Tibial artery (tissue), 4 donors: Measurements from ENCODE around the gene FOXL2.

ENCODE experiments used
- DNase-seq, 2 donors: peaks; one replicate each; pipeline ENCODE4 v3.0.0-alpha.2; 2019
- H3K27ac ChIP-seq, 2 donors: fragments of 200-600 bp; sonication (generic) in 1 of 2; 1 replicate in 1 of 2; 2 replicates in 1 of 2; pipeline ENCODE4 v1.5.1; 2018 to 2019; ENCODE audit warnings: mild to moderate bottlenecking in 1 of 2
- H3K27me3 ChIP-seq, 2 donors: fragments of 200-600 bp; sonication (generic) in 1 of 2; one replicate each; pipeline versions ENCODE4 v1.5.1 to v1.6.0; 2016 to 2019
- H3K36me3 ChIP-seq, 3 donors: fragments of 200-600 bp; sonication (generic) in 2 of 3; one replicate each; pipeline ENCODE4 v1.5.1; 2016 to 2019; ENCODE audit warnings: mild to moderate bottlenecking in 2 of 3
- H3K4me1 ChIP-seq, 4 donors: fragments of 200-600 bp; sonication (generic) in 2 of 4; 1 replicate in 3 of 4; 2 replicates in 1 of 4; pipeline ENCODE4 v1.5.1; 2016 to 2019
- H3K4me3 ChIP-seq, 2 donors: fragments of 200-600 bp; sonication (generic) in 1 of 2; 1 replicate in 1 of 2; 2 replicates in 1 of 2; pipeline ENCODE4 v1.5.1; 2018 to 2019; ENCODE audit warnings: mild to moderate bottlenecking in 2 of 2
- H3K9me3 ChIP-seq, 3 donors: fragments of 200-600 bp; sonication (generic) in 1 of 3; one replicate each; pipeline ENCODE4 v1.5.1; 2016 to 2019
- intact Hi-C: fragments of 100-400 bp; cut with DNase I; formaldehyde crosslinking; loops from one replicate; pipeline ENCODE4 v1.15.0; 2023; ENCODE audit warnings: low total_unique reads
- TF ChIP-seq, protein P1 (sequence below), 2 experiments: fragments of 200-600 bp in 1 of 2; fragments of 450-650 bp in 1 of 2; IDR thresholded peaks; one replicate each; pipeline ENCODE4 v1.5.1; 2017 to 2019; ENCODE audit warnings: antibody characterized with exemption in 2 of 2, mild to moderate bottlenecking in 1 of 2, moderate library complexity in 1 of 2

The FOXL2 gene

GRCh38 chr3:138938877-138939560 is 7.9 kb downstream of the FOXL2 start:
- H3K27me3 ChIP-seq: peaks cover 3 to 86% of the 10 kb centered on the region in 2 donors
- H3K4me3 ChIP-seq: no peak overlapping the region
- peak in 1 of 2 donors; percentile 63 for DNase-seq
- intact Hi-C loops: loop anchor here (10.0 kb wide), 1 partner anchor 386 kb away; no protein-coding TSS in a partner anchor
- no peak overlapping the region for H3K27ac ChIP-seq
- H3K9me3 ChIP-seq: no peaks in the 10 kb centered on the region
- no peaks in the 10 kb centered on the region for H3K36me3 ChIP-seq
- H3K4me1 ChIP-seq: peaks cover 0 to 44% (median 38%) of the 10 kb centered on the region in 4 donors
- TF ChIP-seq, protein P1, sequence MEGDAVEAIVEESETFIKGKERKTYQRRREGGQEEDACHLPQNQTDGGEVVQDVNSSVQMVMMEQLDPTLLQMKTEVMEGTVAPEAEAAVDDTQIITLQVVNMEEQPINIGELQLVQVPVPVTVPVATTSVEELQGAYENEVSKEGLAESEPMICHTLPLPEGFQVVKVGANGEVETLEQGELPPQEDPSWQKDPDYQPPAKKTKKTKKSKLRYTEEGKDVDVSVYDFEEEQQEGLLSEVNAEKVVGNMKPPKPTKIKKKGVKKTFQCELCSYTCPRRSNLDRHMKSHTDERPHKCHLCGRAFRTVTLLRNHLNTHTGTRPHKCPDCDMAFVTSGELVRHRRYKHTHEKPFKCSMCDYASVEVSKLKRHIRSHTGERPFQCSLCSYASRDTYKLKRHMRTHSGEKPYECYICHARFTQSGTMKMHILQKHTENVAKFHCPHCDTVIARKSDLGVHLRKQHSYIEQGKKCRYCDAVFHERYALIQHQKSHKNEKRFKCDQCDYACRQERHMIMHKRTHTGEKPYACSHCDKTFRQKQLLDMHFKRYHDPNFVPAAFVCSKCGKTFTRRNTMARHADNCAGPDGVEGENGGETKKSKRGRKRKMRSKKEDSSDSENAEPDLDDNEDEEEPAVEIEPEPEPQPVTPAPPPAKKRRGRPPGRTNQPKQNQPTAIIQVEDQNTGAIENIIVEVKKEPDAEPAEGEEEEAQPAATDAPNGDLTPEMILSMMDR (IDR thresholded peaks at IDR 0.05): no peak

DNA sequence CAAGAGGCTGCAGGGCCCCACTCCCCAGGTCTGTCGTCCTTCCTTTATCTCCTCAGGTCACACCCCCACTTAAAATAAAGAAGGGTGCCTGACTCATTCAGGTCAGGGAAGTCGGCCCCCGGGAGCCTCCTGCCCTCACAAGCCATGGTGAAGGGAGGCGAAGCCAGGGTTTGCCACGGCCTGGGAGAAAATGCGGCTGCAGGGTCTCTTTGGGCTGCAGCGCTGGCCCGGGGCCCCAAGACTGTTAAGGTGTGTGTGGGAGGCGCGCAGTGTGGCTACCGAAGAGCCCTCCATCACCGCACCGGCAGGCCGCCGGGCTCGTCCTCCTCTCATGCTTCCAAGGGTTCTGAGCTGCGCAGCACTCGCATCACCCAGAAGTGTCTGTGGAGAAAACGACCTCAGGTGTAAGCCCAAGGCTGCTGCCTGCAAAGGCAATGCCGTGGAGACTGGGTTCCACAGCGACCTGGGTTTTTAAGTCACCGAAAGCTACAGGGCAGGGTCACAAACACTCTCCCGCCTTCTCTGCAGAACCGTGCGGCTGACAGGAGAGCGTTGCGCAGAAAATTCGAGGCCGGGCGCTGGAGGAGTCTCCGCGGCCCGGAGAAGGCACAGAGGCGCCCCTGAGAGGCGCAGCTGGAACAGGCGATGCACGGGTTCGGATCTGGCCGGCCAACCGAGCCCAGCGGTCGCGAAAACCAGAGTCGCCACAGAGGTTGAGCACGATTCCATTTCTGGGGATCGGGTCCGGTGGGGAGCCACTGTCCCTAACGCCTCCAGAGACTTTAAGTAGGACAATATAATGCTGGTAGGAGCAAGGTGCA is 8.7 kb downstream of the FOXL2 start:
- H3K4me3 ChIP-seq: no peak overlapping the region
- H3K36me3 ChIP-seq: no peaks in the 10 kb centered on the region
- H3K27ac ChIP-seq: no peak overlapping the region
- peaks cover 0 to 44% (median 38%) of the 10 kb centered on the region in 4 donors for H3K4me1 ChIP-seq
- no peaks in the 10 kb centered on the region for H3K9me3 ChIP-seq
- TF ChIP-seq, protein P1 (IDR thresholded peaks at IDR 0.05): no peak
- peaks cover 2 to 79% of the 10 kb centered on the region in 2 donors for H3K27me3 ChIP-seq
- DNase-seq: no peak
- intact Hi-C loops: loop anchor here (10.0 kb wide), 1 partner anchor 387 kb away; no protein-coding TSS in a partner anchor

DNA sequence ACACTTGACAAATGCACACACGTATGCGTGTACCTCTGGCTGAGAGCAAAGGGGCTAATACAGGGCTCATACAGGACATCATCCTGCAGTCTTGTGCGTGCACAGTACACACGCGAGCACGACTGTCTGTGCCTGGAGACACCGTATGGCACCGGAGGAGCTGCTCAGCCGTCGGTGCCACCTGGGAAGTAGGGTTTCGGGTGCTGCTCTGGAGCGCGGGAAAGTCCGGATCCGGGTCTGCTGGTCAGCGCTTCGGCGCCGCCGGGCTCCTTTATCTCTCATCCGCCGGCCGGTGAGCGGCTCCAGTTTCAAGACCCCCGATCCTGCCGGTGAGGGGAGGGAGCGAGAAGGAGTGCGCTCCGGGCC is 9.3 kb downstream of the FOXL2 start:
- H3K4me3 ChIP-seq: no peak overlapping the region
- TF ChIP-seq, protein P1 (IDR thresholded peaks at IDR 0.05): no peak
- H3K9me3 ChIP-seq: no peaks in the 10 kb centered on the region
- no peaks in the 10 kb centered on the region for H3K36me3 ChIP-seq
- H3K27me3 ChIP-seq: peaks cover 0 to 73% of the 10 kb centered on the region in 2 donors
- intact Hi-C loops: loop anchor here (10.0 kb wide), 1 partner anchor 387 kb away; no protein-coding TSS in a partner anchor
- no peak overlapping the region for H3K27ac ChIP-seq
- DNase-seq: peak in 1 of 2 donors; percentile 43
- H3K4me1 ChIP-seq: peaks cover 0 to 44% (median 38%) of the 10 kb centered on the region in 4 donors

DNA sequence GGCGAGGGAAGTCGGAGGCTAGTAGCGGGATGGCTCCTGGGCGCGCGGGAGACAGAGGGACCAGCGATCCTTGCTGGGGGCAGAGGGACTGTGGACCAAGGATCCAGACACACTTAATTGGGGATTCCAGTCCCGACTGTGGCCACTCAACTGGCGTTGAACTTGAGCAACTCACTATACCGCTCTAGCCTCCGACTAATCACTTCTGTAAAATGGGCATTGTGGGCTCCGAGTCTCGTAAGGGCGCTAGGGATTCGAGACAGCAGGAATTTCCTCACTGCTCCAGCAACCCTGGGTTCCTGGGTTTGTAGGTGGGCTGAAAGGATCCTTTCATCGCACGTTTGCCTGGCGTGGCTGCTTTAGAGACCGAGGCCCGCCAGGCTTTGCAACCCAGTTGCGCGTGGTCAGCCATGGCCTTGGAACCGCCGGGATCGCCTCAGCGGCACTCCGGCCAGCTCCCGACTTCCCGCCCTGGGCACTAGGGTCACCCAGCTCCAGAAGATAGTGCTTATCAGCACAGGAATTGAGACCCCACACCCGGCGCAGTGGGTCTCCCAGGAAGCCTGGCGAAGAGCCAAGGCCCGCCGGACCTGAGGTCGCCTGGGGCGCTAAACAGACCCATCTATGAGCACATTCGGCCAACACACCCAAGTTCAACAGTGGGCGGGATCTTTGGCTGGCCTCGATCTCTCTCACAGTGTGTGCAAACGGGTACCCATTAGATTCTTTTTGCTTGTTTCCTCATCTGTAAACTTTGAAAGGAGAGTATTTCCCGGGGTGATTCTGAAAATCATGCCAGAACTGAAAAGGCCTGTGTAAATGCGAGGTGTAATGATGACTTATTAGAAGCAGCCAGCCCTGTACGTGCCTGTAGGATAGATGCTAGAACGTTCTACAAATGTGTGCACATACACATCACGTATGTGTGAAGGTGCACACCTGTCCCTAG is 9.9 kb downstream of the FOXL2 start:
- intact Hi-C loops: loop anchor here (10.0 kb wide), 1 partner anchor 388 kb away; no protein-coding TSS in a partner anchor
- TF ChIP-seq, protein P1 (IDR thresholded peaks at IDR 0.05): no peak
- Histone ChIP-seq H3K27me3 (peaks cover 0 to 66% of the 10 kb centered on the region in 2 donors), H3K36me3 (no peaks in the 10 kb centered on the region), H3K4me1 (peaks cover 0 to 44% (median 38%) of the 10 kb centered on the region in 4 donors), H3K27ac (no peak overlapping the region), H3K4me3 (peak overlapping the region; percentile 3 to 39), H3K9me3 (no peaks in the 10 kb centered on the region)
- DNase-seq: peak in 1 of 2 donors; percentile 56
